ENCODE results near the gene LCORL.

Gene LCORL

GRCh38 chr4:18051281-18051680, 29.7 kb upstream of the LCORL start:
- TF ChIP-seq CTCF (IDR thresholded peaks at IDR 0.05) = no peak

- TF ChIP-seq CTCF (IDR thresholded peaks at IDR 0.05) = no peak
Measured at GRCh38 chr4:18050448-18050847, 28.9 kb upstream of the LCORL start.

GRCh38 chr4:18049446-18049845, 27.9 kb upstream of the LCORL start:
- no peak for TF ChIP-seq CTCF (IDR thresholded peaks at IDR 0.05)

GRCh38 chr4:18042754-18043153, 21.2 kb upstream of the LCORL start:
- 0 out of 2 replicates have a peak, but pooled peaks have one; percentile 9 for TF ChIP-seq CTCF (IDR thresholded peaks at IDR 0.05)

- TF ChIP-seq CTCF (IDR thresholded peaks at IDR 0.05) = no peak
Measured at GRCh38 chr4:18042012-18042411, 20.5 kb upstream of the LCORL start.

GRCh38 chr4:18041114-18041513, 19.6 kb upstream of the LCORL start:
- TF ChIP-seq CTCF (IDR thresholded peaks at IDR 0.05) = no peak

GRCh38 chr4:18039113-18039512, 17.6 kb upstream of the LCORL start:
- TF ChIP-seq CTCF (IDR thresholded peaks at IDR 0.05) = no peak

GRCh38 chr4:18034099-18034498, 12.5 kb upstream of the LCORL start:
- no peak for TF ChIP-seq CTCF (IDR thresholded peaks at IDR 0.05)

Measured in LNCAP (cell line).